ENCODE results near the gene NOL3.

GRCh38 chr16:67202956-67203493 lies 32.7 kb downstream of the NOL3 start:
- TF ChIP-seq CTCF (IDR thresholded peaks at IDR 0.05) (no peak), POLR2A (IDR thresholded peaks at IDR 0.05) (no peak), POLR2AphosphoS5 (IDR thresholded peaks at IDR 0.05; ENCODE audit: insufficient read depth in 1 of 2, low read depth in 1 of 2) (no peak)
